OCI-LY3 (cell line): Measurements from ENCODE around the gene NCF4.

Source experiments
- H2AFZ ChIP-seq: fragments of 200-600, 300-600 bp; shearing (Covaris generic); 2 replicates; pipeline ENCODE4 v1.6.0; 2014; ENCODE audit warnings: antibody characterized with exemption, low read depth, low read length
- H3K27ac ChIP-seq: fragments of 200-600, 300-600 bp; sonication (generic); 2 replicates; pipeline ENCODE4 v1.5.1; 2014; ENCODE audit warnings: mild to moderate bottlenecking, low read length, moderate library complexity, mixed read lengths
- H3K27me3 ChIP-seq: fragments of 200-600, 300-600 bp; sonication (generic); 2 replicates; pipeline ENCODE4 v1.6.1; 2014; ENCODE audit warnings: low read depth, low read length, mixed read lengths
- H3K36me3 ChIP-seq: fragments of 200-600, 300-600 bp; sonication (generic); replicated peaks from 2 replicates; pipeline ENCODE3; 2014; ENCODE audit warnings: low read depth, low read length, mixed read lengths
- H3K4me1 ChIP-seq: fragments of 300-600, 200-600 bp; sonication (generic); 2 replicates; pipeline ENCODE4 v1.6.1; 2014; ENCODE audit warnings: low read length, mixed read lengths
- H3K4me2 ChIP-seq: fragments of 200-600, 300-600 bp; sonication (generic); 2 replicates; pipeline ENCODE4 v1.6.1; 2014; ENCODE audit warnings: low read length, mixed read lengths
- H3K4me3 ChIP-seq: fragments of 300-600, 200-600 bp; sonication (generic); 2 replicates; pipeline ENCODE4 v1.5.1; 2014; ENCODE audit warnings: antibody characterized with exemption, mild to moderate bottlenecking, low read length, moderate library complexity
- H3K79me2 ChIP-seq: fragments of 300-600, 200-600 bp; shearing (Covaris generic); 2 replicates; pipeline ENCODE4 v1.6.1; 2014; ENCODE audit warnings: mild to moderate bottlenecking, low read length, mixed read lengths
- H3K9ac ChIP-seq: fragments of 300-600, 200-600 bp; shearing (Covaris generic); 2 replicates; pipeline ENCODE4 v1.6.0; 2014; ENCODE audit warnings: mild to moderate bottlenecking, low read length, moderate library complexity
- H3K9me3 ChIP-seq: fragments of 200-600, 300-600 bp; shearing (Covaris generic); 2 replicates; pipeline ENCODE4 v1.6.1; 2014; ENCODE audit warnings: low read length, mixed read lengths; ENCODE audit not compliant: insufficient read depth
- H4K20me1 ChIP-seq: fragments of 200-600, 300-600 bp; sonication (generic); 2 replicates; pipeline ENCODE4 v1.6.1; 2016; ENCODE audit warnings: low read length, mixed read lengths; ENCODE audit not compliant: insufficient read depth
- EZH2phosphoT487 ChIP-seq: fragments of 200-600 bp; shearing (Covaris generic); IDR thresholded peaks from 2 replicates; pipeline ENCODE4 v1.6.1; 2018; ENCODE audit warnings: antibody characterized with exemption, mixed run types, low read depth
- TF ChIP-seq, protein P1 (sequence below): fragments of 200-600, 300-600 bp; sonication (generic); IDR thresholded peaks from 2 replicates; pipeline ENCODE4 v1.5.1; 2014; ENCODE audit warnings: antibody characterized with exemption, low read length, low read depth

NCF4 gene

DNA sequence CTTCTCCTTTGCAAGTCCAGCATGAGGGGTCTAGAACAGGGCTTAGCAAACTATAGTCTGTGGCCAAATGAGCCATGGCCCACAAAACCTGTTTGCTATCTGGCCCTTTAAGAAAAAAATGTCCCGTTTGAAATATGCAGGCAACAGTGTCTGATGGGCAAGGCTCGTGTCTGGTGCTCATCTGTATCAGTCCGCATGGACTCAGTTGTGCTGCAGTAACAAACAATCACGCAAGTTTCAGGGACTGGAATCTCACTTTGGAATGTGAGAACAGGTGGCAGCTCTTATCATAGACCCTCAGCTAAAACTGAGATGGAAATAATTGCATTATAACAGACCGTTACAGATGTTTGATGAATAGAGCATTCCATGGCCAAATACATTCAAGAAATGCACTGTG, 24.9 kb upstream of the NCF4 start:
- Histone ChIP-seq H3K4me2 (no peak overlapping the region), H2AFZ (no peak overlapping the region), H3K36me3 (peaks cover 11% of the 10 kb centered on the region), H3K9me3 (peaks cover 14% of the 10 kb centered on the region; the same call in 1 of the 2 replicates), H3K27ac (no peak overlapping the region), H3K9ac (no peak overlapping the region), H4K20me1 (no peaks in the 10 kb centered on the region), H3K4me1 (peaks cover 24% of the 10 kb centered on the region), H3K4me3 (no peak overlapping the region), H3K79me2 (no peaks in the 10 kb centered on the region), H3K27me3 (peaks cover 4% of the 10 kb centered on the region; the same call in 1 of the 2 replicates)
- no peak for TF ChIP-seq EZH2phosphoT487
- TF ChIP-seq, protein P1, sequence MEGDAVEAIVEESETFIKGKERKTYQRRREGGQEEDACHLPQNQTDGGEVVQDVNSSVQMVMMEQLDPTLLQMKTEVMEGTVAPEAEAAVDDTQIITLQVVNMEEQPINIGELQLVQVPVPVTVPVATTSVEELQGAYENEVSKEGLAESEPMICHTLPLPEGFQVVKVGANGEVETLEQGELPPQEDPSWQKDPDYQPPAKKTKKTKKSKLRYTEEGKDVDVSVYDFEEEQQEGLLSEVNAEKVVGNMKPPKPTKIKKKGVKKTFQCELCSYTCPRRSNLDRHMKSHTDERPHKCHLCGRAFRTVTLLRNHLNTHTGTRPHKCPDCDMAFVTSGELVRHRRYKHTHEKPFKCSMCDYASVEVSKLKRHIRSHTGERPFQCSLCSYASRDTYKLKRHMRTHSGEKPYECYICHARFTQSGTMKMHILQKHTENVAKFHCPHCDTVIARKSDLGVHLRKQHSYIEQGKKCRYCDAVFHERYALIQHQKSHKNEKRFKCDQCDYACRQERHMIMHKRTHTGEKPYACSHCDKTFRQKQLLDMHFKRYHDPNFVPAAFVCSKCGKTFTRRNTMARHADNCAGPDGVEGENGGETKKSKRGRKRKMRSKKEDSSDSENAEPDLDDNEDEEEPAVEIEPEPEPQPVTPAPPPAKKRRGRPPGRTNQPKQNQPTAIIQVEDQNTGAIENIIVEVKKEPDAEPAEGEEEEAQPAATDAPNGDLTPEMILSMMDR: no peak

DNA sequence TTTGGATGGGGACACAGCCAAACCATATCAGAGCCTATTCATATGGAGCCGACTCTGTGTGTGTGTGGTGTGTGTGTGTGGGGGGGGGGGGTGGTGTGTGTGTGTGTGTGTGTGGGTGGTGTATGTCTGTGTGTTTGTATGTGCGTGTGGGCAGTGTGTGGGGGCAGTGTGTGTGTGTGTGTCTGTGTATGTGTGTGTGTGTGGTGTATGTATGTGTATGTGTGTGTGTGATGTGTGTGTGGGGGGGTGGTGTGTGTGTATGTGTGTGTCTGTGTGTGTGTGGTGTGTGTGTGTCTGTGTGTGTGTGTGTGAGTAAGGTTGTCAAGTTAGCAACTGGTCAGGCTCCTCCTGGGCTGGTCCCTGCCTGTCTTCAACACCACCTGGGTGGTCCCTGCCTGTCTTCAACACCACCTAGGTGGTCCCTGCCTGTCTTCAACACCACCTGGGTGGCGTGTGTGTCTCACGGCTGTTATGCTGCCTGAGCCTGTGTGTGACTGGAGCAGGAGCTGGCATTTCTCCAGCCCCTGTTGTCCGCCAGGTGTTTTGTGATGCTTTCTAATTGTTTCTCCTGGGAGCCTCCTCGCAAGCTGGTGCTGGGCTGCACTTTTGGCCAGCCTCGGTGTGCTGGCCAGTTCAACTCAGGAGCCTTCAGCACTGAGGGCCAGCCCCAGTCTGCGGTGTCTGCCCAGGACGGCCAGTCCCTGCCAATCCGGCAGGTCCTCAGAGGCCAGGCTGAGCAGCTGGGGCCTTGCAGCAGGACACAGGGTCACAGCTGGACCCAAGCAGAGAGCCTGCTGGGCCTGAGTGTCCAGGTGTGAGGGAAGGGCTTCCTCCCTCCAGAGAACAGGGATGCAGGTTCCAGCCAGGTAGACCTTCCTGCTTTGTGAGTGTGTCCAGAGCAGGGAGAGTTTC, 22.4 kb upstream of the NCF4 start:
- Histone ChIP-seq H4K20me1 (no peaks in the 10 kb centered on the region), H3K9ac (no peak overlapping the region), H3K27ac (no peak overlapping the region), H3K4me1 (peaks cover 17% of the 10 kb centered on the region), H3K4me3 (no peak overlapping the region), H3K36me3 (peaks cover 9% of the 10 kb centered on the region), H3K4me2 (no peak overlapping the region), H3K27me3 (0 out of 2 replicates have a peak, but pooled peaks cover 2% of the 10 kb centered on the region), H3K79me2 (no peaks in the 10 kb centered on the region), H2AFZ (no peak overlapping the region), H3K9me3 (peaks cover 12% of the 10 kb centered on the region; the same call in 1 of the 2 replicates)
- no peak for TF ChIP-seq EZH2phosphoT487
- TF ChIP-seq, protein P1: no peak

DNA sequence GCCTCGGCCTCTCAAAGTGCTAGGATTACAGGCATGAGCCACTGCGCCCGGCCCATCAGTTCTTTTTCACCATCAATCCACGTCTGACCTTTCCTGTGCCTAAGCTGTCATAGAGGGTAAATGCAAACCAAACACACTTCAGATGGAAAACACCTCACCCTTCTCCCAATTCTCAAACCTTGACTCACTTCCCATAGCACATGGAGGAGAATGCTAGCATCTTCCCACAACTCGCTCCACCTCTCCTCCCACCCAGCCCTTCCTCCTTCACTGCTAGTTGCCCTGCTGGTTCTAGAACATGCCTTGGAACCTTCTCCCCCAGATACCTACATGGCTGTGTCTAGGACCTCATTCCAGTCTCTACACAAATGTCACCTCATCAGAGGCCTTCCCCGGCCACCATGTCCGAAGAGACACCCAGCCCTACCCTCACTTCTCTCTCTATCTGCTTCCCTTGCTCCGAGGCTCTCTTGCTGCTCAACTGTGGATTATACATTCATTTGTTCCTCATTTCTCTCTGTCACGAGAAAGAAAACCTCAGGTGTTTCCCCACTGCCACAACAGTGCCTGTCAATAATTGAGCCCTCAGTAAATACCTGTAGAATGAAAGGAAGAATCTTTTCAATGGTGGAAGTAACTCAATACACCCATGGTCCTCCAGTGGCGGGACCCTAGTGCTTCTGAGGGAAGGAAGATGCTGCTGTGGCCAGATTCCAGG, 21.3 kb upstream of the NCF4 start:
- Histone ChIP-seq H3K9ac (no peak overlapping the region), H3K79me2 (no peaks in the 10 kb centered on the region), H3K4me3 (peak overlapping the region; percentile 29), H3K27me3 (0 out of 2 replicates have a peak, but pooled peaks cover 5% of the 10 kb centered on the region), H3K4me2 (peak overlapping the region; percentile 61), H2AFZ (peak overlapping the region; percentile 3; the same call in 1 of the 2 replicates), H3K36me3 (peaks cover 7% of the 10 kb centered on the region), H3K27ac (peak overlapping the region; percentile 26), H4K20me1 (no peaks in the 10 kb centered on the region), H3K9me3 (peaks cover 9% of the 10 kb centered on the region; the same call in 1 of the 2 replicates), H3K4me1 (peaks cover 15% of the 10 kb centered on the region)
- no peak for TF ChIP-seq EZH2phosphoT487
- TF ChIP-seq, protein P1: no peak

DNA sequence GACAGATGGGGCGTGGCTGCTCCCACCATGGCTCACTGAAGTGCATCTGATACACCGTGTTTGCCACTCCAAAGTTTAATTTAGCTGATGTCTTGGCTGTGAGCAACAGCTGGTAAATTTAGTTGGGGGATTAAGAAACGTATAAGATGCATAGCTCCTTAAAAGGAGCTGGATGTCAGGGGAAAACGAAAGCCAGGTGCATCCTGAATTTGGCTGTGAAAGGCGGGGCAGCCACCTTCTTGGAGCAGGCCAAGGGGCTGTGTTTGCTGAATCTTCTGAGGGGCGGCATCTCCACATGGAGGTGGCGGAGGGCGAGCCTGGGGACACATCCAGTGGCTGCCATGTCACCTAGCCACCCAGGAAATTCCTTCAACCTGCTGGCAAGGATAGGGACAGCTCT, 20.7 kb upstream of the NCF4 start:
- Histone ChIP-seq H3K79me2 (no peaks in the 10 kb centered on the region), H2AFZ (peak overlapping the region; percentile 3; the same call in 1 of the 2 replicates), H3K4me3 (peak overlapping the region; percentile 29), H3K4me1 (peaks cover 20% of the 10 kb centered on the region), H3K27me3 (0 out of 2 replicates have a peak, but pooled peaks cover 5% of the 10 kb centered on the region), H3K36me3 (peaks cover 7% of the 10 kb centered on the region), H3K9ac (no peak overlapping the region), H3K9me3 (peaks cover 9% of the 10 kb centered on the region; the same call in 1 of the 2 replicates), H3K27ac (no peak overlapping the region), H4K20me1 (no peaks in the 10 kb centered on the region), H3K4me2 (peak overlapping the region; percentile 61)
- TF ChIP-seq, protein P1: no peak
- TF ChIP-seq EZH2phosphoT487: no peak
